Neural cell (in vitro differentiated cells): ENCODE data around the gene GABRR1.

ENCODE experiments used
- CTCF ChIP-seq: fragments of 450-650 bp; IDR thresholded peaks from 2 replicates; pipeline ENCODE4 v1.5.1; 2014; ENCODE audit warnings: antibody characterized with exemption, mild to moderate bottlenecking, moderate library complexity; ENCODE audit not compliant: poor library complexity, severe bottlenecking
- EZH2 ChIP-seq: fragments of 200-600, 300-800 bp; shearing (Covaris generic), sonication (generic); IDR thresholded peaks from 2 replicates; pipeline ENCODE4 v1.6.1; 2014; ENCODE audit warnings: antibody characterized with exemption, low read length, borderline replicate concordance, mild to moderate bottlenecking; ENCODE audit not compliant: insufficient read depth, poor library complexity, severe bottlenecking
- POLR2AphosphoS5 ChIP-seq: IDR thresholded peaks from 2 replicates; pipeline ENCODE4 v1.6.1; 2012
- RAD21 ChIP-seq: fragments of 450-650 bp; conservative IDR thresholded peaks from 2 replicates; pipeline ENCODE4 v1.6.1; 2014; ENCODE audit warnings: antibody characterized with exemption, mild to moderate bottlenecking, moderate library complexity

- TF ChIP-seq POLR2AphosphoS5 = no peak
- no peak for TF ChIP-seq CTCF
- TF ChIP-seq RAD21 = no peak
- TF ChIP-seq EZH2 = no peak
Observed at GRCh38 chr6:89216411-89216810, 747 bp downstream of the GABRR1 start.
